CD4-positive, alpha-beta T cell treated with Interleukin-4 for 1 hour (primary cell): ENCODE results near the gene RASSF3.
A peak's percentile ranks its signal among the peaks of the same experiment; 100 is the strongest.
"Not testable (repeated sequence)": the region's sequence is repeated elsewhere in the genome, so short reads cannot be mapped to it uniquely, and the experiment has no call there.

ENCODE experiments used
- DNase-seq, 2 donors: peaks; one replicate each; pipeline ENCODE4 v3.0.0-alpha.2; 2020 to 2022

The RASSF3 gene

DNA sequence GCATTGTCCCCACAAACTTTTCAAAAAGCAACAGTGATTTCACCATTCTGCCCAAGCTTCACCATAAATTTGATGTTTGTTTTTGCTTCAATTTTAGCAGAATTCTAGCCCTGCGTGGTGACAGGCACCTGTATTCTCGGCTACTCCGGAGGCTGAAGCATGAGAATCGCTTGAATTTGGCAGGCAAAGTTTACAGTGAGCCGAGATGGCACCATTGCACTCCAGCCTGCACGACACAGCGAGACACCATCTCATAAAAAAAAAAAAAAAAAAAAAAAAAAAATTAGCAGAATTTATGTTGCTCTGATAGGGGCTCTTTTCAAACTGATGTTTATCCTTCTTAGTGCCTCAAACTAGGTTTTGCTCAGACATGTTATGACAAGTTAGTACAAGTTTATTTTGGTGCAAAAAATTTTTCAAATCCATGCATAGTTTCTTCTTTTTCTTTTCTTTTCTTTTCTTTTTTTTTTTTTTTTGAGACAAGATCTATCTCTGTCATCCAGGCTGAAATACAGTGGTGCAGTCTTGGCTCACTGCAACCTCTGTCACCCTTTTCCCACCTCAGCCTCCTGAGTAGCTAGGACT lies 24.3 kb downstream of the RASSF3 start:
- no peak for DNase-seq

DNA sequence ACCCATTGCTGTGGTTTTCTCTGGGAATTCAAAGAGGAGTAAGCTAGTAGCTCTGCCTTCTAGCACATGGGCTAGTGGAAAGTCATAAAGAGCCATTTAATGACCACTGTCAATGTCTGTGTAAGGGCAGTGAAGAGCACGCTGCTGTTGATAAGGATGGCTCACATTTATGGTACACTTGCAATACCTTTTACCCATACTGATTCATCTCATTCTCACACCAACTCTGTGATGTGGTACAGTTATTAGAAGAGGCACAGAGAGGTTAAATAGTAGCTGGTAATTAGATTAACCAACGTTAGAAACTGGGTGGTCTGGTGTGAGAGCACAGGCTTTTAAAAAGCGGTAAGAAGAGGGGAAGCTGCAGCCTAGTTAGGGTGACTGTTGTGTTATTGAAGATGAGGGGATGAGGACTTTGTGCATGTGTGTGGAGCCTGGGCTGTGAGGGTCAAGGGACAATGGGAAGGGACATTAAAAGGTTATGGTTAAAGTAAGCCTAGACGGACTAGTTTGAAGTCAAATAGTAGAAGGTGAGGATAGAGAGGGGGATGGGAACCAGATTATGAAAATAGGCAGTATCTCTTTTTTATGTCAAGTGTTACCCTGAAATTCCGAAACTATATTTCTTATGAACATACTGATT lies 25.2 kb downstream of the RASSF3 start:
- DNase-seq = no peak

DNA sequence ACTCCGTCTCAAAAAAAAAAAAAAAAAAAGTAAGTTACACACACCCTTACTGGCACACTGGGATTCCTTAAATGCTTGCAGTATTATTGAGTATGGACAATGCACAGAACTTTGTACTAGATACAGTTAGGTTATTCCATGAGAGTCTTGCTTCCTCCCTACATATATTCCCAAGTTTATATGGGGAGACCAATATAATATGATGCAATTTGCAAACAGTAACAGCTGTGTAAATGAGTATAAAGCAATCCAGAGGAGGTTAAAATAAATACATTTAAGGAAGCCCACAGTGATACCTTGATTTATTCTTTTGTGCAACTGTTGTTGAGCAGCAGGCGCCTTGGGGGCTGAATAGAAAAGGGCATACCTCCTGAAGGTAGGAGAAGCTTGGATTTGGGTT lies 26.6 kb downstream of the RASSF3 start:
- DNase-seq = no peak

DNA sequence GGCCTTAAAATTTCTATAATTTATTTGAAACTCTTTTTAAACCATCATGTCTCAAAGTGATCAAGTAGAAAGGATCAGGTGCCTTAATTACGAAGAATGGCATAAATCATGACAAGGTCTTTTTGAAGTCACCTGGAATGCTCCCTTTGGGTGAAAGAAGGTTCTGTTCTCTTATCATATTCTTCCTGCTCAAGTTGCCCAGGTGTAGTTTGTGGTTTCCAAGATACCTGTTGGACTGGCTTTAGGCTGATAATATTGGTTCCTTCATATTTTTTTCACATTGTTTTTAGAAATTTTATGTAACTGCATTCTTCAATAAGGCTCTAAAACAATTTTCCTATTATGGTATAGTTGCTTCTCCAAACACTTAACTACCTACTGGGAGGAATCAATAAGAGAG lies 29.2 kb downstream of the RASSF3 start:
- no peak for DNase-seq

DNA sequence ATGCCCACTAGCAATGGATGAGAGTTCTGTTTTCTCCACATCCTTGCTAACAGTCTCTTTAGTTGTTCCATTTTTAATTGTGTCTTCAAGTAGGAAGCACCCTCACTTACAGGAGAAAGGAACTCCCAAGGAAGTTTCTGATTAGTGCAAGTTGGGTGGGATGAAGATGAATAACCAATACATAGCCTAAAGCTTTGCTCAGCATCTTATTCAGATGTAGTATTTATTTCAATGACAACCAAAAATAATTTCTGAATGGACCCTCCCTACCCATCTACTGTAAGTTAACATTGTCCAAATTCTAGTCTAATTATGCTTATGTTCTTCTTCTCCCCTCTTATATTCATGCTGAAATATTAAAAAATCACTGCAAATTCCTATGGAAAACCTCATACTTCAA lies 36.0 kb downstream of the RASSF3 start:
- DNase-seq = no peak

DNA sequence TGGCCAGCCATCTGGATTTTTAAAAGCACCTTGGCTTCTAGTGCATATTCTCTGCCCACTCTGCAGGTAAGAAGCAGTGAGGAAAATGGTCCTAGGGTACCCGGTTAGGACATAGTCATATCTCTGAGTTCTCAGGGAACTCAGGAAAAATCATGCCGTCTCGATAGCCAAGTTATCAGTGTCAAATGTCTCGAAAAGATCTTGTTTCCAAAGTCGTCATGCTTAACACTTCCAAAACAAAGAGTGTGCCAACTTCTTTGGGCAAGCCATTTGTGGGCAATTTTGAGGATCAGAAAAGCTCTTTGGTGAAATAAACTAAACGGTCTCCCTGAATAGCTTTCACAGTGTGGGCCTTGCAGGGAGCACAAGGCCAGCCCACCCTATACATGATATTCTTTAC lies 39.2 kb downstream of the RASSF3 start:
- no peak for DNase-seq

DNA sequence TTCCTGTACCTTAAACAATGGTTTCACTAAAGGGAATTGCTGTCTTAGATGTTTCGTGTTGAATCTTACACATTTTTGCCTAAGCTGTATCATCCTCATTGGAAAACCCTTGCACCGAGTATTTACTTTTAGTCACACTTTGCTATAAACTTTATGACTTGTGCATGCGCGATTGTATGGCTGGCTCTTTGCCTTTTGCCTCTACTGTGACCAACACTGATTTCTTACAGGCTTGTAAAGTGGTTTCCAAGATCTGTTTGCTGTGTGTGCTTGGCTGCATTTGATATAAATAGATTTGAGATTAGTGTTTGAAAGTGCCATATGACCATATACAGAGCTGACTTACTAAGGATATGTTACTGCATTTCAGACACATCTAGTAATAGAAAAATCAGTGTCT lies 40.5 kb downstream of the RASSF3 start:
- DNase-seq = no peak

DNA sequence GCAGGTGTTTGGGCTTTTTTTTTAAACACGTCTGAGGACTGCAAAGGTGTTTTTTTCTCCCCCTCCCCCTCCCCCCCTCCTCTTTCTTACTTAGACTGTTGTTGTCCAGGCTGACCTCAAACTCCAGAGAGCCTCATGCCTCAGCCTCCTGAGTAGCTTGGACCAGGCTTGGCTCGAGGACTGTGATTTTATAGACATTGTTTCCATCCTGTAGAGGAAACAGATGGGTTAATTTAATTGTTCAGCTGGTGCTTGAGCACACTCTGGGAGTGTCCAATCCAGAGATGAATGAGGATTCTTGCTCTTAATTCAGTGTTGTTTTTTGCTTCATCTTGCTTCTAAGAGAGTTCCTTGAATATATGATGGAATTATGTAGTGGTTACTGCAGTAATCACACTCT lies 42.1 kb downstream of the RASSF3 start:
- no peak for DNase-seq

DNA sequence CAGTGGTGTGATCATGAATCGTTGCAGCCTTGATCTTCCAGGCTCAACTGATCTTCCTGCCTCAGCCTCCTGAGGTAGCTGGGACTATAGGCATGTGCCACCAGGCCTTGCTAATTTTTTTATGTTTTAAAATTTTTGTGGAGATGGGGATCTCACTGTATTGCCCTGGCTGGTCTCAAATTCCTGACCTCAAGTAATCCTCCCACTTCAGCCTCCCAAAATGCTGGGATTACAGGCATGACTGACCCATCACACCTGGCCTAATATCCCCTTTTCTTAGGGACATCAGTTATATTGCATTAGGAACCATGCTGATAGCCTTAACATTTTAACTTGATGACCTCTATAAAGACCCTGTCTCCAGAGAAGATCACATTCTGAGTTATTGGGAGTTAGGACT lies 42.8 kb downstream of the RASSF3 start:
- no peak for DNase-seq

DNA sequence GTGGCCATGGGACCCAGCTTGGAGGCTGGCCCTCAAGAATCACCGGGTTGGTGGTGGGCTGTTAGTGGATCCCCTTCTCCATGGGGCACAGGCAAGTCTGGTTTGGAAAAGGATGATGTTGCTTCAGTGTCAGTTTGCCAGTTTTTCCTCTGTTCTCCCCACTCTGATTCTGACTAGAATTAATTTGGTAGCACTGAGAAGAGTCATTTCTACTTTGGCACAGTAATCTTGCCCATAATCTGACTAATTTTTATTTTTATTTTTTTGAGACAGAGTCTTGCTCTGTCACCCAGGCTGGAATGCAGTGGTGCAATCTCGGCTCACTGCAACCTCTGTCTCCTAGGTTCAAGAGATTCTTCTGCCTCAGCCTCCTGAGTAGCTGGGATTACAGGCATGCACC lies 43.6 kb downstream of the RASSF3 start:
- DNase-seq = not testable (repeated sequence)

DNA sequence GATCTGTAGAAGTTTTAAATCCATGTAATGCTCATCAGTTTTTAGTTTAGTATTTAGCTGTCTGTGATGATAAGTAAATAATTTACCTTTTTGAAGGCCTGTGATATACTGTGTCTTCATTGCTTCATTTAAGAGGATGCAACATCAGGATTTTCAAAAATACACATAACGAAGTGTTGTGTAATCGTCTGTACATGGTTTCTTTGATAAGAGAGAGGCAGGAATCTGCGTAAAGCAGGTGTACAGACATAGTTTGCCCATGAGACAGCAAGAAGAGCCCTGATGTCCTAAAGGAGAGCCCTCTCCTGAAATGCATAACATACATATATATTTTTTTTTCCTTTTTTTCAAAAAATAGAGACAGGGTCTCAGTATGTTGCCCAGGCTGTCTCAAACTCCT lies 44.8 kb downstream of the RASSF3 start:
- no peak for DNase-seq

DNA sequence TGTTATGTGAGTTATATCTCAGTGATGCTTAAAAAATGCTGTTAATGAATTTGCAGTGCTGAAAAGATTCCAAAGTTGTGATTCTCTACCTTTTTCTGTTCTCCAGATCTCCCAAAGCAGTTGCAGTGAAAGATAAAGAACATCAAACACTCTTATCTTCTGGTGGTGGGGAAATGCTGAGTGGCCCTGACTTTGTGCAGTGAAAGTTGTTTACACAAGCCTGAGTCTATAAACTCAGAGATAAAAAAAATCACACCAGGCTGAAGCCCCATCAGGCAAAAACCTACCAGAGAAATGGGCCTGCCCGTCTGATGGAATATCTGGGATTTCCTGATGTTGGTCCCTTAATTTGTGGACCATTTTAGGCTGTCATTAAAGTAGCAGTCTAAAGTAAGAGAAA lies 46.1 kb downstream of the RASSF3 start:
- no peak for DNase-seq

DNA sequence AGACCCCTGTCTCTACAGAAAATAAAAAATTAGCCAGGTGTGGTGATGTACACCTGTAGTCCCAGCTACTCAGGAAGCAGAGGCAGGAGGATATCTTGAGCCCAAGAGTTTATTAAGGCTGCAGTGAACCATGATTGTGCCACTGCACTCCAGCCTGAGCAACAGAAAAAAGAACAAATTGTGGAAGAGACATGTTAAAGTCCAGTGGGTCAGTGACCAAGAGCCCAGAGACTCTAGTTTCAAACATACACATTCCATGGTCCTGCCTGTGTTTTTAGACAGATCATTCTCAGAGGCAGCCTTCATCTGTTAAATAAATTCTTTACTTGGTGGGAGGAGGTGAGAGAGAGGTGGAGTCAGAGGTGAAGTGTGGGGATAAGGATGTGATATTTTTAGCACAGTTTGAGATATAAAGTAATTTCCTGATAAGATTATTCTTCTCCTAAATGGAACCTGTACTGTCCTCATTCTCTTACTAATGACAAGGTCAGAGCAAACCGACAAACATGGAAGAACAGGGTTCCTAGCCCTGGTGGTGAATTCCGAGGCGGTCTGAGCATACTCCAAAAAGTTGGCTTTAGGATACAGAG lies 48.7 kb downstream of the RASSF3 start:
- no peak for DNase-seq

DNA sequence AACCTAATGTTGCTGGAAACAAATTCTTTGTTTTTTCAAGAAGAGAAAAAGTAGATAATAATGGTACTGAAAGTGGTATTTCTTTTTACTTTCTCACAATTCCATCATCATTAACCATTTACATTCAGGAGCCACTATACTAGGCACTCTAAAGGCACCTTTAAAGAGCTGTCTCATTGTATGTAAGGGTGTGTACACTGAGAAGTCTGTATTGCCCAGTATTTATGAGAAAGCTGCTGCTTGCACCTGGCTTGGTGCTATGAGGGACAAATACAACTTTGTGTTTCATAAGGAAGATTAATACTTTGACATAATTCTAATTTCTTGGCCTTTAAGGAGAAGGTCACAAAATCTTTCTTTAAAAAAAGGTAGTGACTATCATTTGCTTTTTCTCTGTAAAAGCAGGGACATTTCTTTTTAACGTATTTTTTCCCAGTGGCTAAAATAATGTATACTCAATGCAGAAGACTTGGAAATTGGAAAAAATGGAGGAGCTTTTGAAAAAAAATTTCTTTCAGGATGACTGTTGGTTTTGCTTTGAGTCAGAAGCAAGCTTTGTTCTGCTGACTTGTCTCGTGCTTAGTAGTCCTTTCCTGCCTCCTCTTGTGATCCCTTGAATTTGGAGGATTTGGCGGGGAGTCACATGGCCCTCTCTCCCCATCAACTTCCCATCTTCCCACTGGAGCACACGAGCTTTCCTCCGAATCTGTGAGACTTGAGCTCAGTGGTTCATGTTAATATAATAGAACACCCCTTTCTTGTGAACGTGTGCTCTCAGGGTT lies 50.1 kb downstream of the RASSF3 start:
- no peak for DNase-seq

DNA sequence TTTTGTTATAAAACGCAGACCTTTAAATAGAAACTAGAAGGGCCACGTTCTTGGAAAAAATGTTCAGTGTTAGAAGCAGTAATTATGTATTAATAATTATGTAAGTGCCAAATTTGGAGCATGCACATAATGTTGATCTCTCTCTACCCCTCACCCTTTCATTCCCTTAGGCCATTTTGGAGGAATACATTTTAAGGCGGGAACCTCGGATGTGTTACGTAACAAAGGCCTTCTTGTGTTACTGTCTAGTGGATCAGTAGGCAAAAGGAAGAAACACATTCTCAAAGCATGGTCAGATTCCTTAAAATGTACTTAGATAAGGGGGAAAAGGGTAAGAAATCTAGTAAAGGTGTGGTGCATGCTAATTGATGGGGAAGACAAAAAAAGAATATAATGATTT lies 52.7 kb downstream of the RASSF3 start:
- no peak for DNase-seq

DNA sequence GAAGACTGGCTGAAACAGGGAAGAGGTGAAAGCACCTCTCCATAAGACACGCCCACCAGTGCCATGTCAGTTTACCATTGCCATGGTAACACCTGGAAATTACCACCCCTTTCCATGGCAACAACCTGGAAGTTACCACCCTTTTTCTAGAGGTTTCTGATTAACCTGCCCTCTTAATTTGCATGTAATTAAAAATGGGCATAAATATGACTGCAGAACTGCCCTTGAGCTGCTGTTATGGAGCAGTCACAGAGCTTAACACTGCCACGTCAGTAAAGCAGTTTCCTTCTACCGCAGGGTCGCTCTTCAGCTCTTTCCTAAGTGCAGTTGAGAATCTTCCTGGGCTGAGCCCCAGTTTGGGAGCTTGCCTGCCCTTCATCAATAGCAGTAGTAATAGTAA lies 55.2 kb downstream of the RASSF3 start:
- peak; percentile 84 to 91 for DNase-seq

DNA sequence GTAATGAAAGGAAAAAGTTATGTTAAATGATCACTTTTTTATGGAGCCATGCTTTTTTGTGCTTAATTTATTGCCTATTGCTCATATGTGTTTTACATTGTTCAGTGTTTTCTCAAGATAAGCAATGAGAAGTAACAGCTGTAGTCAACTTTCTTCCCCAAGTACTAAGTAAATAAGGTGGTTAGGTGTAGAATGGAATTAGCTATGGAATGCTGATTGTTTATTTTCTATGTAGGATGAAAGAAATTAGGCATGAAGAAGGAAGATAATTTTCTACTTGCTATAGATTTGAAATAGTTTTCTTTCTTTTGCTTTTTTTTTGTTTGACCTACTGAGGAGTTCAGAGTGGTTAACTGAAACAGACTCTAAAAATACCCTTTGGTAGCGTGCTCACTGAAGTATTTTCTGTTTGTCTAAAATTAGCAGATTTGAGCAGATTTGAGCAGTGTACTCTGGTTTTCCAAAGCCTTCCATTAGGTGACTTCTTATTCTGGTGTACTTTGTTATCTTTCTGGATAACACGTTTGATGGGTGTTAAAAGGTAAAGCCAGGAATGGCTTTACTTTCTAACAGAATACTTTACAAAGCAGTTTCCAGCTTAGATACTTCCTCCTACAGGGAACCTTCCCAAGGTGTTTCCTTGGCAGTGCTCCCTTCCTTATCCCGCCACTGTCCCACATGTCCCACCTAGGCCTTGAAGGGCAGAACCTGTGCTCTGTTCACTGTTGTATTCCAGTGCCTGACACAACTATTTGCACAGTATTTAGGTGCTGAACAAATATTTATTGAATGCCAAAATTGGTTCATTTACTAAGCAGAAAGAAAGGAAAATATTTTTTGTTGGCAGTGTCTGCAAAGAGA lies 56.0 kb downstream of the RASSF3 start:
- no peak for DNase-seq

DNA sequence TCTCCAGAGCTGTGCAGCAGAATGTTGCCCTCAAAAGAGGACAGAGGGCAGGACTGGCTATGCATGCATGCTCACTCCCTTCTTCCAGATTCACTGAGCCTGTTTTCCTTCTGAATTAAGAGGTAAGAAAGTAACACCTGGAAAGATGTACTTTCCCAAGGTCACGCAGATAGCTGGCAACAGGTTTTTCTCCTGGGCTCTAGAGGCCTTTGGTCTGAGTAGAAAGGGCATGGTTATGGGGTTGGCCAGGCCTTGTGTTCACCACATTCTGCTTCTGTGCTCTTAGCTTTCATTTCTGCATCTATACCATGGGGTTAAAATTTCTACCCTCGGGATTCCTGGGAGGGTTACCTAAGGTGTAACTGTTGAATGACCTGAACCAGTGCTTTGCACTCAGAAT lies 57.5 kb downstream of the RASSF3 start:
- no peak for DNase-seq

DNA sequence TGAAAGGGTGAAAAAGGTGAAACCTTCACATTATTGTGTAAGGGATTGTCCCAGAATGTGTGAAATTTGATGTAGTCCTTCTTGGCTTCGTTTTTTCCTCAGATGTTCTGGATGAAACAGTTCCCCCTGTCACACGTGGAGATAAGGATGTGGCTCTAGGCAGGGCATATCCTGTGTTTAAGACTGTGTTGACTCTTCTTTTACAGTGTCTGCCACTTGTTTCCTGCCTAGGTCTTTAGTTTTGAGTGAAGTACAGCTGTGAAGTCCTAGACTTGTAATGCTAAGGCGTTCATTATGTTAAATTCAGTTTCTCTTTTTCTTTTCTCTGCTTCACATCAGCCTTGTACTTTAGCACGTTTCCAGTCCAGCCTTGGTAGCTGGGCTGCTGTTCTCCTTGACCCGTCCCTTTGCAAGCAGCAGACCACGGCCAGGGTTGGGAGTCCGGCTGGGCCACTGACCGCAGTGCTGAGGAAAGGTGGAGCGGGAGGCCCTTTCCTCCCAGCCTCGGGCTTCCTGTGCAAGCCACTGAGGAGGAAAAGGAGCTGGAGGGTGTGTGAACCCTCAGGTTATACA lies 59.1 kb downstream of the RASSF3 start:
- DNase-seq = peak; percentile 58 to 87

DNA sequence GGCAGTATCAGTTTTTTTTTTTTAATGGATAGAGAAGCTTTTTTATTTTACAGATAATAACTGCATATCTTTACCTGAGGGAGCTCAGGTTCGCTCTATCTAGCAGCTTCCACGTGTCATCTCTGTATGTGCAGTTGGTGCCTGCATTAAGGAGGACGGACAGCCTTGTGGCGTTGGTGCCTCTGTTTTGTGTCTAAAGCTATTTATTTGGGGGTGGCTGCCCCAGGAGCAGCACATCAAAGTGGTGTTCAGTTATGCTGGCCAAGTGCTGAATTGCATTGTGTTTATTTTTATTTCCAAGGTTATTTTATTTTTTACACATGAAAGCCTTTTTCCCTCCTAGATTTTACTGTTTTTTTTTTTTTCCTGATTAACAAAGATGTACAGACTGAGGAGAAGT lies 59.7 kb downstream of the RASSF3 start:
- DNase-seq = peak in 1 of 2 donors; percentile 52

DNA sequence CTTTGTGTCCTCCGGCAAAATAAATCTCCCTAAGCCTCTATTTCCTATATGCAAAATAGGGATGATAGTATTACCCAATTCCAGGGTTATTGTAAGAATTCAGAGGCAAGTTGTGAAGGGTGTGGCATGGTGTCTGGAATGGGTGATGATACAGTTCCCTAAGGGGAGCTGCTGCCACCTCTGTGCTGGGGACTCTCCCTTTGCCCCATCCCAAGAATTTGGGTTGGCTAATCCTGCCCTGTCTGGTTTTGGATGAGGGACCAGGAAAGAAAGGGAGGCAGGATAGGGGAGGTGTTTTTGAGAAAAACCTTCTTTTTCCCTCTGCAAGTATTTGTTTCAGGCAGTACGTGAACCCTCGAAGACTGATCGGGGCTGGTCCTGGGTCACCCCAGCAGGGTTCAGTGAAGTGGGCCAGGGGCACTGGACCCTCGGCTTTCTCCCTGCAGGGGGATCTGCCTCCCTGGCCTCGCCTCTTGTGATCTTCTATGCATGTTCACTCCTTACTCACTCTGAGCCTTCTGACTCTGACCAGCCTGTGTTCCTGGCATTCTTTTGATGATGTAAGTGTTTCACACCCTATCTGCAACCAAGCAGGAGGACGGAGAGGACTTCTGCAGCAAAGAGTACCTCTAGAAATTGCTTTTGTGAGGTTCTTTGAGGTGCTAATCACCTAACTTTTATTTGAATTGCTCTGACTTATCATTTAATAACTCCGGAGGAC lies 60.8 kb downstream of the RASSF3 start:
- no peak for DNase-seq

DNA sequence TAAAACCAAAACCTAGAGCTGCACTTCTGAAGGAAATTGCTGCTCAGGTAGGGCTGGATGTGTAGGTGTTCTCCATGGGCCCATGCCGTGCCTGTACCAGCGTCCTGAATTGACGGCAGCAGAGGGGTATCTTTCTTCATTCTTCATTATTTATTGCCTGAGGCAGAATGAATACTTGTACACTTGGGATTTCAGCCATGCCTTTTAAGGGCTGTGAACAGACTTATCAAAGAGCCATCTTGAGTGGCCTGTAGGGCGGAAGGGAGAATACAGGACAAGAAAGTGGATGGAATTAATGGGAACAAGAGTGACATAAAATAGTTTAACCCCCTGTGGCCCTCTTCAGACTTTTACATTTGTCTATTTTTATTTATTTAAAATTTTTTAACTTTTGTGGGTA lies 61.4 kb downstream of the RASSF3 start:
- no peak for DNase-seq
